Progenitor cell of endocrine pancreas (in vitro differentiated cells): ENCODE data around the gene AKT3. TPM values are rescaled to one million over a fixed set of nuclear protein-coding genes. Genes with fewer than 3 reads are reported as not detected.

ENCODE experiments used
- DNase-seq: peaks from one replicate; pipeline ENCODE4 v3.0.0; 2021; ENCODE audit warnings: low spot score; ENCODE audit not compliant: unreplicated experiment
- H3K27ac Mint-ChIP-seq: 2 replicates; pipeline ENCODE4 v1.8.0; 2021; ENCODE audit warnings: mild to moderate bottlenecking, moderate library complexity, mixed read lengths
- H3K27me3 Mint-ChIP-seq: 2 replicates; pipeline ENCODE4 v1.8.0; 2021; ENCODE audit warnings: mixed read lengths
- H3K36me3 Mint-ChIP-seq: 2 replicates; pipeline ENCODE4 v1.8.0; 2022; ENCODE audit warnings: mixed read lengths; ENCODE audit not compliant: insufficient read depth
- H3K4me1 Mint-ChIP-seq: 2 replicates; pipeline ENCODE4 v1.8.0; 2021; ENCODE audit warnings: low read depth, mixed read lengths
- H3K4me3 Mint-ChIP-seq: 2 replicates; pipeline ENCODE4 v1.8.0; 2021; ENCODE audit warnings: low read depth, mild to moderate bottlenecking, moderate library complexity, mixed read lengths
- H3K9me3 Mint-ChIP-seq: 2 replicates; pipeline ENCODE4 v1.8.0; 2021; ENCODE audit warnings: low read depth, mixed read lengths
- CTCF ChIP-seq: fragments of 200-600 bp; sonication (generic); IDR thresholded peaks from one replicate; pipeline ENCODE4 v1.5.0; 2021; ENCODE audit warnings: antibody characterized with exemption, mild to moderate bottlenecking; ENCODE audit not compliant: unreplicated experiment
- total RNA-seq: library from RNA; stranded (reverse); gene quantifications from 2 replicates; pipeline ENCODE4 v1.2.1, GENCODE V29; 2021

AKT3 gene
- total RNA-seq, 1 donor from 2014 or later, result 45.5 TPM

- DNase-seq, result no peak
- Mint-ChIP-seq H3K4me1 (peaks cover 8% of the 10 kb centered on the region), H3K36me3 (peaks cover 7% of the 10 kb centered on the region), H3K9me3 (no peaks in the 10 kb centered on the region), H3K4me3 (no peak overlapping the region), H3K27me3 (peaks cover 8% of the 10 kb centered on the region), H3K27ac (no peak overlapping the region)
- no peak for TF ChIP-seq CTCF
Measured at GRCh38 chr1:243487036-243487648, 362.9 kb downstream of the AKT3 start.

GRCh38 chr1:243483952-243484351, 366.1 kb downstream of the AKT3 start:
- Mint-ChIP-seq H3K4me1 (peaks cover 8% of the 10 kb centered on the region), H3K9me3 (peaks cover 4% of the 10 kb centered on the region), H3K27ac (no peak overlapping the region), H3K36me3 (peaks cover 4% of the 10 kb centered on the region), H3K4me3 (peak overlapping the region; percentile 72), H3K27me3 (peaks cover 9% of the 10 kb centered on the region)
- DNase-seq, result no peak
- TF ChIP-seq CTCF, result no peak

GRCh38 chr1:243483071-243483771, 366.8 kb downstream of the AKT3 start:
- H3K9me3 Mint-ChIP-seq, result peaks cover 4% of the 10 kb centered on the region
- peak overlapping the region; percentile 84 for H3K27ac Mint-ChIP-seq
- peak overlapping the region; percentile 72 for H3K4me3 Mint-ChIP-seq
- peaks cover 1% of the 10 kb centered on the region for H3K36me3 Mint-ChIP-seq
- peak; percentile 32 for TF ChIP-seq CTCF
- DNase-seq, result peak; percentile 31
- peaks cover 8% of the 10 kb centered on the region for H3K4me1 Mint-ChIP-seq
- H3K27me3 Mint-ChIP-seq, result peaks cover 9% of the 10 kb centered on the region

- Mint-ChIP-seq H3K9me3 (peaks cover 4% of the 10 kb centered on the region), H3K27ac (peak overlapping the region; percentile 49), H3K4me3 (peak overlapping the region; percentile 72), H3K27me3 (peaks cover 9% of the 10 kb centered on the region), H3K36me3 (peaks cover 1% of the 10 kb centered on the region), H3K4me1 (peaks cover 8% of the 10 kb centered on the region)
- no peak for DNase-seq
- TF ChIP-seq CTCF, result no peak
Measured at GRCh38 chr1:243482141-243483022, 367.7 kb downstream of the AKT3 start.

GRCh38 chr1:243481101-243481500, 368.9 kb downstream of the AKT3 start:
- no peak overlapping the region for H3K4me3 Mint-ChIP-seq
- H3K4me1 Mint-ChIP-seq, result peaks cover 8% of the 10 kb centered on the region
- no peak for TF ChIP-seq CTCF
- peaks cover 4% of the 10 kb centered on the region for H3K9me3 Mint-ChIP-seq
- H3K36me3 Mint-ChIP-seq, result peaks cover 1% of the 10 kb centered on the region
- DNase-seq, result no peak
- H3K27ac Mint-ChIP-seq, result no peak overlapping the region
- peaks cover 9% of the 10 kb centered on the region for H3K27me3 Mint-ChIP-seq
